ENCODE measurements around the gene WFDC9.
A peak's percentile ranks its signal among the peaks of the same experiment; 100 is the strongest.
"Not testable (repeated sequence)": the region's sequence is repeated elsewhere in the genome, so short reads cannot be mapped to it uniquely, and the experiment has no call there.

The WFDC9 gene

GRCh38 chr20:45631184-45631583 lies at the start of gene WFDC9:
WFDC9 (minus strand) TSS chr20:45631284; CDS start chr20:45610181, 21,103 bp downstream.
- no peak for DNase-seq (ENCODE audit: low read depth)

GRCh38 chr20:45679650-45680049 lies 48.6 kb upstream of the WFDC9 start:
- DNase-seq (ENCODE audit: low read depth), result no peak

- no peak for DNase-seq (ENCODE audit: low read depth)
Observed at GRCh38 chr20:45672765-45673164, 41.7 kb upstream of the WFDC9 start.

- no peak for DNase-seq (ENCODE audit: low read depth)
Observed at GRCh38 chr20:45670139-45670538, 39.1 kb upstream of the WFDC9 start, which contains the start of gene WFDC11. WFDC11 (minus strand) TSS chr20:45670239; CDS start chr20:45650600, 19,639 bp downstream.

GRCh38 chr20:45657038-45657437 lies 26.0 kb upstream of the WFDC9 start:
- not testable (repeated sequence) for DNase-seq (ENCODE audit: low read depth)

GRCh38 chr20:45651726-45652125 lies 20.6 kb upstream of the WFDC9 start:
- DNase-seq (ENCODE audit: low read depth), result not testable (repeated sequence)

GRCh38 chr20:45649312-45649863 lies 18.3 kb upstream of the WFDC9 start:
- DNase-seq (ENCODE audit: low read depth), result no peak

GRCh38 chr20:45647441-45648050 lies 16.5 kb upstream of the WFDC9 start:
- DNase-seq (ENCODE audit: low read depth), result no peak

GRCh38 chr20:45646875-45647274 lies 15.8 kb upstream of the WFDC9 start:
- no peak for DNase-seq (ENCODE audit: low read depth)

- DNase-seq (ENCODE audit: low read depth), result not testable (repeated sequence)
Observed at GRCh38 chr20:45645869-45646268, 14.8 kb upstream of the WFDC9 start.

GRCh38 chr20:45641076-45641475 lies 10.0 kb upstream of the WFDC9 start:
- not testable (repeated sequence) for DNase-seq (ENCODE audit: low read depth)

GRCh38 chr20:45639687-45640086 lies 8.6 kb upstream of the WFDC9 start:
- DNase-seq (ENCODE audit: low read depth), result no peak

GRCh38 chr20:45636513-45636912 lies 5.4 kb upstream of the WFDC9 start:
- no peak for DNase-seq (ENCODE audit: low read depth)

- peak; percentile 3 for DNase-seq (ENCODE audit: low read depth)
Observed at GRCh38 chr20:45630371-45630770, 713 bp downstream of the WFDC9 start.

- peak; percentile 46 for DNase-seq (ENCODE audit: low read depth)
Observed at GRCh38 chr20:45629496-45630100, 1.5 kb downstream of the WFDC9 start, which contains the start of gene WFDC10A. WFDC10A (plus strand) TSS chr20:45629739; CDS start chr20:45629814, 75 bp downstream.

- DNase-seq (ENCODE audit: low read depth), result no peak
Observed at GRCh38 chr20:45626540-45626939, 4.5 kb downstream of the WFDC9 start.

GRCh38 chr20:45621593-45621992 lies 9.5 kb downstream of the WFDC9 start:
- DNase-seq (ENCODE audit: low read depth), result no peak

- no peak for DNase-seq (ENCODE audit: low read depth)
Observed at GRCh38 chr20:45617591-45617990, 13.5 kb downstream of the WFDC9 start.

- DNase-seq (ENCODE audit: low read depth), result no peak
Observed at GRCh38 chr20:45612314-45612713, 18.8 kb downstream of the WFDC9 start.

- peak; percentile 79 for DNase-seq (ENCODE audit: low read depth)
Observed at GRCh38 chr20:45611054-45611453, 20.0 kb downstream of the WFDC9 start.

- DNase-seq (ENCODE audit: low read depth), result no peak
Observed at GRCh38 chr20:45607810-45608209, 23.3 kb downstream of the WFDC9 start.

- no peak for DNase-seq (ENCODE audit: low read depth)
Observed at GRCh38 chr20:45595235-45595634, 35.8 kb downstream of the WFDC9 start.

GRCh38 chr20:45593498-45593897 lies 37.6 kb downstream of the WFDC9 start:
- DNase-seq (ENCODE audit: low read depth), result no peak
